WERI-Rb-1 (cell line): Measurements from ENCODE around the gene SENP2.

Source experiments
- DNase-seq: peaks from one replicate; pipeline ENCODE4 v3.0.0-alpha.2; 2020
- H3K27ac ChIP-seq: fragments of 250-450 bp; sonication (Bioruptor Pico); 2 replicates; pipeline ENCODE4 v1.5.1; 2020; ENCODE audit warnings: mild to moderate bottlenecking, moderate library complexity
- H3K27me3 ChIP-seq: fragments of 250-450 bp; sonication (Bioruptor Pico); 2 replicates; pipeline ENCODE4 v1.5.1; 2021; ENCODE audit warnings: mild to moderate bottlenecking, low read depth, moderate library complexity; ENCODE audit not compliant: insufficient read depth, severe bottlenecking
- H3K36me3 ChIP-seq: fragments of 250-450 bp; sonication (Bioruptor Pico); 2 replicates; pipeline ENCODE4 v1.5.1; 2020; ENCODE audit warnings: mild to moderate bottlenecking, moderate library complexity
- H3K4me3 ChIP-seq: 2 replicates; pipeline ENCODE4 v1.5.1; 2011; ENCODE audit warnings: low read depth, mild to moderate bottlenecking, control low read depth, low read length
- H3K9me3 ChIP-seq: fragments of 250-450 bp; sonication (Bioruptor Pico); 2 replicates; pipeline ENCODE4 v1.5.1; 2021; ENCODE audit warnings: mild to moderate bottlenecking, moderate library complexity; ENCODE audit not compliant: severe bottlenecking
- TF ChIP-seq, protein P1 (sequence below): IDR thresholded peaks from 2 replicates; pipeline ENCODE4 v1.5.1; 2011; ENCODE audit warnings: low read depth, mild to moderate bottlenecking, control low read depth, inconsistent platforms, low read length

The SENP2 gene

DNA sequence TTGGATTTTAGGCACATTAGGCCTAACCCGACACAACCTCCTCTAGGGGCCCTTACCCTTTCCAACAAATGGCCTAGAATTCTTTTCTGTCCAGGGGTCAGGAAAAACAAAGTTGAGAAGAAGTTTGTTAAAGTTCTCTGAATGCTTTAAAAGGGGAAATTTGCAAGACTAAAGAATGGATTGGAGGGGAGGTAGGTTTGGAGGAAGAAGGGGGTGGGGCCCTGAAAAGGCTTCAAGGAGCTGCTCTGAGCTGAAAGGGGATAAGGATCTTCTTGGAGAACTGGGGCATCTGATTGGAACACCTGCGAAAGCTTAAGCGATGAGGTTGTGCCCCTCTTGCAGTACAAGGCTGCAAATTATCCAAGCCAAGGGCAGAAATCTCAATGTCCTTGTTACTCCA is 3.9 kb upstream of the SENP2 start:
- Histone ChIP-seq H3K27me3 (no peaks in the 10 kb centered on the region), H3K36me3 (no peaks in the 10 kb centered on the region), H3K4me3 (no peak overlapping the region), H3K27ac (no peak overlapping the region), H3K9me3 (no peaks in the 10 kb centered on the region)
- no peak for DNase-seq
- TF ChIP-seq, protein P1, sequence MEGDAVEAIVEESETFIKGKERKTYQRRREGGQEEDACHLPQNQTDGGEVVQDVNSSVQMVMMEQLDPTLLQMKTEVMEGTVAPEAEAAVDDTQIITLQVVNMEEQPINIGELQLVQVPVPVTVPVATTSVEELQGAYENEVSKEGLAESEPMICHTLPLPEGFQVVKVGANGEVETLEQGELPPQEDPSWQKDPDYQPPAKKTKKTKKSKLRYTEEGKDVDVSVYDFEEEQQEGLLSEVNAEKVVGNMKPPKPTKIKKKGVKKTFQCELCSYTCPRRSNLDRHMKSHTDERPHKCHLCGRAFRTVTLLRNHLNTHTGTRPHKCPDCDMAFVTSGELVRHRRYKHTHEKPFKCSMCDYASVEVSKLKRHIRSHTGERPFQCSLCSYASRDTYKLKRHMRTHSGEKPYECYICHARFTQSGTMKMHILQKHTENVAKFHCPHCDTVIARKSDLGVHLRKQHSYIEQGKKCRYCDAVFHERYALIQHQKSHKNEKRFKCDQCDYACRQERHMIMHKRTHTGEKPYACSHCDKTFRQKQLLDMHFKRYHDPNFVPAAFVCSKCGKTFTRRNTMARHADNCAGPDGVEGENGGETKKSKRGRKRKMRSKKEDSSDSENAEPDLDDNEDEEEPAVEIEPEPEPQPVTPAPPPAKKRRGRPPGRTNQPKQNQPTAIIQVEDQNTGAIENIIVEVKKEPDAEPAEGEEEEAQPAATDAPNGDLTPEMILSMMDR = no peak

DNA sequence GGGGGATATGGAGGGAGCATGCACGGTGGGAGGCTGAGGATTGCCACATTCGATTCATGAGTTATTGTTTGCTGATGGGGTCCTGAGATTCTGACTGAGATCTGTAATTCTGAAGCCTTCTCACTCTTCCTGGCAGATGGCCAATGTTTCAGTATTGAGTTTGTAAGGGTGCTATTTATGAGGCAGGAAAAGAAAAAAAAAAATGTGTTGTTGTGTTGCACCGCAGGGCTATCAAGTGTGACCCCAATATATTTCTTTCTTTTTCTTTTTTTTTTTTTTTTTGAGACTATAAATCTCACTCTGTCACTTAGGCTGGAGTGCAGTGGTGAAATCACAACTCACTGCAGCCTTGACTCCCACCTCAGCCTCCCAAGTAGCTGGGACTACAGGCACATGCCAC is 3.2 kb upstream of the SENP2 start:
- no peaks in the 10 kb centered on the region for H3K36me3 ChIP-seq
- no peak overlapping the region for H3K27ac ChIP-seq
- H3K9me3 ChIP-seq = no peaks in the 10 kb centered on the region
- DNase-seq = no peak
- H3K4me3 ChIP-seq = no peak overlapping the region
- H3K27me3 ChIP-seq = no peaks in the 10 kb centered on the region
- TF ChIP-seq, protein P1 = no peak

DNA sequence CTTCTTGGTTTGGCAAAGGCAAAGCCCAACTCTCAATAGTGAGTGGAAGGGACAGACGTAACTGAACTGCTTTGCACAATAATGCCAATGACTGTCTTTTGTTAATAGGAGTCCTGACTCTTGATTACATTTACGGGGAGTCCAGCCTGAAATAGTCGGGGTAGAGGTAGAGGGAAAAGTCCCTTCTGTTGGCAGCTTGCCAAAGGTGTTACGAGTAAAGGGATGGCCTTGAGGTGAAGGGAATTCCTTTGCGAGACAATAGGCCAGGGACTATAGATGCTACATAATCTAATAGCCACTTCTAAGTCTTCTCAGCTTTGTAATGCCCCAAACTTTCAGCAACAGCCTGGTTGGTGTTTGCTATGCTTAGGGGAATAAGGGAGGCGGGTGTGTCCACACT is 2.2 kb upstream of the SENP2 start:
- Histone ChIP-seq H3K27me3 (no peaks in the 10 kb centered on the region), H3K4me3 (no peak overlapping the region), H3K9me3 (no peaks in the 10 kb centered on the region), H3K36me3 (no peaks in the 10 kb centered on the region), H3K27ac (no peak overlapping the region)
- no peak for DNase-seq
- TF ChIP-seq, protein P1 = no peak

DNA sequence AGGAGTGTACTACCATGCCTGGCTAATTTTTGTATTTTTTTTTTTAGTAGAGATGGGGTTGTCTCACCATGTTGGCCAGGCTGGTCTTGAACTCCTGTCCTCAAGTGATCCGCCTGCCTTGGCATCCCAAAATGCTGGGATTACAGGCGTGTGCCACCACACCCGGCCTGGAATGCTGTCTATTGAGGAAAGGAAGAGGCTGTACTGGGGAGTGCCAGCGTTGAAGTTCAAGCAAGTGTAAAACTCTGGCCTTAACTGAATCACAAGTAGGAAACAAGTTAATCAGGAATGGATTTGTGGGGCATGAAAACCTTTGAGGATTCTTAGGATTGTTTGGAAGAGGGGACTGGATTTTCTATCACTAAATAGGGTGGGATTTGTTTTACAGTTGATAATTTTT is 1.4 kb upstream of the SENP2 start:
- H3K27ac ChIP-seq = no peak overlapping the region
- H3K4me3 ChIP-seq = no peak overlapping the region
- peaks cover 6% of the 10 kb centered on the region for H3K36me3 ChIP-seq
- TF ChIP-seq, protein P1 = no peak
- no peaks in the 10 kb centered on the region for H3K9me3 ChIP-seq
- no peak for DNase-seq
- H3K27me3 ChIP-seq = no peaks in the 10 kb centered on the region

DNA sequence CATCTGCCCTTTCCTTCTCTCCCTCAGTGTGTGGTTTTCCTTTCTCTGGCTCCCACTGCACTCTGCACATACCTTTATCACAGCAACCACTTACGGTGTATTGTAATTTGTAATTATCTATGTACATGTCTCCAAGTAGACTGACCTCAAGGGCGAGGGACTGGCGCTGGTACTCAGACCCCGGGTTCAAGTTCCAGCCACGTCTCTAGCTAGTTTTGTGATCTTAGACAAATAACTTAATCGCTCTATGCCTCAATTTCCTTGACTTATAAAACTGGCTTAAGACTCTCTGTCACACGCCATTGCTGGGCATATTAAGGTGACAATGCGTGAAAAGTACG is 607 bp upstream of the SENP2 start:
- Histone ChIP-seq H3K36me3 (peaks cover 8% of the 10 kb centered on the region), H3K4me3 (peak overlapping the region; percentile 91), H3K27me3 (no peaks in the 10 kb centered on the region), H3K27ac (peak overlapping the region; percentile 57), H3K9me3 (no peaks in the 10 kb centered on the region)
- no peak for DNase-seq
- TF ChIP-seq, protein P1 = no peak

DNA sequence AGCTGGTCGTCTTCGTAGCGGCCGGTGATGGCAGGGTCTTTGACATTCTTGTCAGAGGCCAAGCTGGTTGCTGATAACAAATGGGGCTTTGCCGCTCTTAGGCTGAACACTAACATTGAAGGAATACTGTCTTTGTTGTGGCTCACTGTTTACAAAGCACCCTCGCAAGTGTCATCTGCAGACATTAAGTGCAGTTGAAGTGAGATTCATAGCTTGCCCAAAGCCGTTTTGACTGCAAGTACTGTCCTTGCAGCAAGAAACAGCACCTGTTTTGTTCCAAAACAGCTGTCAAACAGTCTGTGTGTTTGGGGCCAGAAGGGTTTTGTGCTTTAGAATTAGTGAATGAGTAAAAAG is 568 bp downstream of the SENP2 start:
- Histone ChIP-seq H3K27ac (peak overlapping the region; percentile 86), H3K27me3 (no peaks in the 10 kb centered on the region), H3K4me3 (peak overlapping the region; percentile 91), H3K36me3 (peaks cover 13% of the 10 kb centered on the region), H3K9me3 (no peaks in the 10 kb centered on the region)
- no peak for DNase-seq
- TF ChIP-seq, protein P1 = no peak
